Endothelial cell (in vitro differentiated cells): ENCODE measurements around the gene RLBP1. TPM values are rescaled to one million over a fixed set of nuclear protein-coding genes. Genes with fewer than 3 reads are reported as not detected.

ENCODE experiments used
- DNase-seq: peaks from one replicate; pipeline ENCODE4 v3.0.0; 2021; ENCODE audit warnings: low spot score
- H3K27ac Mint-ChIP-seq: one replicate; pipeline ENCODE4 v1.8.0; 2021; ENCODE audit warnings: mixed read lengths, inconsistent platforms; ENCODE audit not compliant: unreplicated experiment
- H3K27me3 Mint-ChIP-seq: one replicate; pipeline ENCODE4 v1.8.0; 2021; ENCODE audit warnings: mild to moderate bottlenecking, moderate library complexity, mixed read lengths, inconsistent platforms; ENCODE audit not compliant: unreplicated experiment
- H3K36me3 Mint-ChIP-seq: one replicate; pipeline ENCODE4 v1.8.0; 2021; ENCODE audit warnings: mild to moderate bottlenecking, low read depth, mixed read lengths, inconsistent platforms; ENCODE audit not compliant: unreplicated experiment
- H3K4me1 Mint-ChIP-seq: one replicate; pipeline ENCODE4 v1.8.0; 2021; ENCODE audit warnings: mild to moderate bottlenecking, mixed read lengths, inconsistent platforms; ENCODE audit not compliant: unreplicated experiment
- H3K4me3 Mint-ChIP-seq: one replicate; pipeline ENCODE4 v1.8.0; 2021; ENCODE audit warnings: mild to moderate bottlenecking, mixed read lengths, inconsistent platforms; ENCODE audit not compliant: unreplicated experiment
- H3K9me3 Mint-ChIP-seq: one replicate; pipeline ENCODE4 v1.8.0; 2021; ENCODE audit warnings: mixed read lengths, inconsistent platforms; ENCODE audit not compliant: unreplicated experiment
- CTCF ChIP-seq: fragments of 200-600 bp; sonication (generic); IDR thresholded peaks from one replicate; pipeline ENCODE4 v1.5.0; 2021; ENCODE audit warnings: antibody characterized with exemption; ENCODE audit not compliant: unreplicated experiment
- total RNA-seq: library from RNA; stranded (reverse); fragmentation: NEBNext Ultra II Directional; extraction: Animal tissue kit (Norgen Biotek cat#: 25700); gene quantifications from one replicate; pipeline ENCODE4 v1.2.1, GENCODE V29; 2021; ENCODE audit not compliant: unreplicated experiment

RLBP1 gene
- total RNA-seq, 1 donor from 2014 or later = not detected

DNA sequence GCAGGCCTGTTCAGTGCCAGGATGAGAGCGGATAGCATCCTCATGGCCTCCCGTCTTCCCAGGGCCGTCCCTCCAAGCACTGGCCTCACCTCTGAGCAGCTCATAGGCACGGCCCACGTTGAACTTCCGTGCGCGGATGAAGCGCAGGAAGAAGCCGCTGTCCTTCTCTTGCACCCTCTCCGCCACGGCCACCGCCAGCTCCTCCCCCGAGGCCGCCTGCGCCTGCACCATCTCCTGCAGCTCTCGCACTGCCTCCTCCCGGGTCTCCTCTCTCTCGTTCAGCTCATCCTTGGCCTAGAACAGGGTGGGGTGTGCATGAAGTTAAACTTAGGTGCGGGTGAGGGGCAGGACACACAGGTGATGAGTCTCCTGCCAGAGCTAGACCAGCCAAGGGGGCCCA lies 4.3 kb downstream of the RLBP1 start:
- Mint-ChIP-seq H3K9me3 (no peaks in the 10 kb centered on the region), H3K27me3 (peaks cover 3% of the 10 kb centered on the region), H3K4me1 (no peaks in the 10 kb centered on the region), H3K4me3 (no peak overlapping the region), H3K36me3 (no peaks in the 10 kb centered on the region), H3K27ac (no peak overlapping the region)
- DNase-seq = no peak
- no peak for TF ChIP-seq CTCF

- DNase-seq = no peak
- TF ChIP-seq CTCF = no peak
- peaks cover 3% of the 10 kb centered on the region for H3K27me3 Mint-ChIP-seq
- H3K4me1 Mint-ChIP-seq = no peaks in the 10 kb centered on the region
- no peaks in the 10 kb centered on the region for H3K9me3 Mint-ChIP-seq
- no peaks in the 10 kb centered on the region for H3K36me3 Mint-ChIP-seq
- no peak overlapping the region for H3K27ac Mint-ChIP-seq
- no peak overlapping the region for H3K4me3 Mint-ChIP-seq
Observed at GRCh38 chr15:89215627-89216026, 5.8 kb downstream of the RLBP1 start.

DNA sequence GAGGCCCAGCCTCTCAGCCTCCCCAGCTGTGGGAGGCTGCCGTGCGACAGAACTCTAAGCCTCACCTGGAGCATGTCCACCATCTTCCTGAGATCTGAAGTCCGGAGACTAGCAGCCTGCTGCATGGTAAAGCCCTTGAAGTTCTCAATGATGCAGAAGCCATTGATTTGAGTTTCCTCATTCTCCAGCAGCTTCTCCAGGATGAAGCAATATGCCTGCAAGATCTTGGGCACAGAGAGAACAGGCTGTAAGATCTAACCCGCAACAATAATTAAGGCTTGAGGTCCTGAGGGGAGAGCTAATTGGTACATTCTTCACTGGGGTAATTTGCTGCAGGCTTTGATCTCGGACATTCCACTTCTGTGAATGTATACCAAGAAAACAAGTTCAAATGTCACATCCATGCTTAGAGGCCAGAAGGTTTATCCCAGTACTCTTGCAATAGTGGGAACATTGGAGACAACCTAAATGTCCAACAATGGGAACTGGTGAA lies 9.7 kb downstream of the RLBP1 start:
- Mint-ChIP-seq H3K4me3 (no peak overlapping the region), H3K27ac (no peak overlapping the region)

DNA sequence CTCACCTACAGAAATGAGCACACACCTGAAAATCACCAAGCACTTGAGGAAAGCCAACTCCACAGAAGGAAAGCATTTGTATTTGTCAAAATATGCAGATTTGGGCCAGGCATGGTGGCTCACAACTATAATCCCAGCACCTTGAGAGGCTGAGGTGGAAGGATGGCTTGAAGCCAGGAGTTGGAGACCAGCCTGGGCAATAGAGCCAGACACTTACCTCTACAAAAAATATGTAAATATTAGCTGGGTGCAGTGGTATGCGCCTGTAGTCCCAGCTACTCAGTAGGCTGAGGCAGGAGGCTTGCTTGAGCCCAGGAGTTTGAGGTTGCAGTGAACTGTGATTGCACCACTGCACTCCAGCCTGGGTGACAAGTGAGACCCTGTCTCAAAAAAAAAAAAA lies 12.3 kb downstream of the RLBP1 start:
- no peak overlapping the region for H3K27ac Mint-ChIP-seq

More for the DNA sequence above, 9.7 kb downstream of the RLBP1 start:
- peaks cover 2% of the 10 kb centered on the region for H3K4me1 Mint-ChIP-seq
- no peaks in the 10 kb centered on the region for H3K9me3 Mint-ChIP-seq
- TF ChIP-seq CTCF = no peak
- no peak for DNase-seq
- no peaks in the 10 kb centered on the region for H3K36me3 Mint-ChIP-seq
- peaks cover 4% of the 10 kb centered on the region for H3K27me3 Mint-ChIP-seq

GRCh38 chr15:89208256-89208655 lies 13.1 kb downstream of the RLBP1 start:
- H3K36me3 Mint-ChIP-seq = no peaks in the 10 kb centered on the region
- no peak overlapping the region for H3K4me3 Mint-ChIP-seq
- TF ChIP-seq CTCF = no peak
- H3K27ac Mint-ChIP-seq = no peak overlapping the region
- DNase-seq = no peak
- H3K27me3 Mint-ChIP-seq = peaks cover 4% of the 10 kb centered on the region
- H3K9me3 Mint-ChIP-seq = no peaks in the 10 kb centered on the region
- H3K4me1 Mint-ChIP-seq = peaks cover 2% of the 10 kb centered on the region

More for the DNA sequence above, 12.3 kb downstream of the RLBP1 start:
- no peak for TF ChIP-seq CTCF
- DNase-seq = no peak
- no peaks in the 10 kb centered on the region for H3K36me3 Mint-ChIP-seq
- no peak overlapping the region for H3K4me3 Mint-ChIP-seq
- H3K9me3 Mint-ChIP-seq = no peaks in the 10 kb centered on the region
- peaks cover 4% of the 10 kb centered on the region for H3K27me3 Mint-ChIP-seq
- peaks cover 2% of the 10 kb centered on the region for H3K4me1 Mint-ChIP-seq
